CD4-positive, alpha-beta T cell treated with Interleukin-1 beta for 1 hour (primary cell): ENCODE measurements around the gene KIF3B.
A peak's percentile ranks its signal among the peaks of the same experiment; 100 is the strongest.
"Not testable (repeated sequence)": the region's sequence is repeated elsewhere in the genome, so short reads cannot be mapped to it uniquely, and the experiment has no call there.

Experiments used
- DNase-seq, 2 donors: peaks; one replicate each; pipeline ENCODE4 v3.0.0-alpha.2; 2020 to 2022

The KIF3B gene

GRCh38 chr20:32249030-32249738 lies 28.3 kb upstream of the KIF3B start:
- DNase-seq: peak; percentile 37 to 63

GRCh38 chr20:32251470-32251869 lies 26.0 kb upstream of the KIF3B start:
- no peak for DNase-seq

- peak in 1 of 2 donors; percentile 15 for DNase-seq
Measured at GRCh38 chr20:32252189-32252588, 25.3 kb upstream of the KIF3B start.

GRCh38 chr20:32260973-32261372 lies 16.5 kb upstream of the KIF3B start:
- DNase-seq: not testable (repeated sequence)

- DNase-seq: no peak
Measured at GRCh38 chr20:32261644-32262043, 15.8 kb upstream of the KIF3B start.

- no peak for DNase-seq
Measured at GRCh38 chr20:32263398-32263954, 14.0 kb upstream of the KIF3B start.

GRCh38 chr20:32271620-32272019 lies 5.8 kb upstream of the KIF3B start:
- DNase-seq: no peak

- no peak for DNase-seq
Measured at GRCh38 chr20:32274359-32274758, 3.1 kb upstream of the KIF3B start.

GRCh38 chr20:32275163-32275562 lies 2.3 kb upstream of the KIF3B start:
- DNase-seq: not testable (repeated sequence)

- peak in 1 of 2 donors; percentile 32 for DNase-seq
Measured at GRCh38 chr20:32278199-32278643, 770 bp downstream of the KIF3B start.

GRCh38 chr20:32281711-32282110 lies 4.3 kb downstream of the KIF3B start:
- no peak for DNase-seq

GRCh38 chr20:32282461-32282860 lies 5.0 kb downstream of the KIF3B start:
- DNase-seq: no peak

- DNase-seq: no peak
Measured at GRCh38 chr20:32285082-32285620, 7.7 kb downstream of the KIF3B start.

- DNase-seq: peak; percentile 31 to 64
Measured at GRCh38 chr20:32285621-32286371, 8.3 kb downstream of the KIF3B start.

- DNase-seq: no peak
Measured at GRCh38 chr20:32287231-32287638, 9.8 kb downstream of the KIF3B start.

GRCh38 chr20:32288225-32288849 lies 10.9 kb downstream of the KIF3B start:
- DNase-seq: no peak

GRCh38 chr20:32289299-32289660 lies 11.8 kb downstream of the KIF3B start:
- not testable (repeated sequence) for DNase-seq

GRCh38 chr20:32289661-32290431 lies 12.4 kb downstream of the KIF3B start:
- DNase-seq: no peak

GRCh38 chr20:32291166-32291565 lies 13.7 kb downstream of the KIF3B start:
- no peak for DNase-seq

- no peak for DNase-seq
Measured at GRCh38 chr20:32292548-32292947, 15.1 kb downstream of the KIF3B start.

GRCh38 chr20:32294071-32294470 lies 16.6 kb downstream of the KIF3B start:
- no peak for DNase-seq

GRCh38 chr20:32296412-32296811 lies 19.0 kb downstream of the KIF3B start:
- DNase-seq: no peak
